Activated CD8-positive, alpha-beta memory T cell treated with anti-CD3 and anti-CD28 coated beads, Interleukin-2, amount 50 U/mL, for 1 hour (primary cell): ENCODE measurements around the gene WDR70.

Experiments used
- DNase-seq: peaks from one replicate; pipeline ENCODE4 v3.0.0-alpha.2; 2020; ENCODE audit errors: extremely low read depth

Gene WDR70

DNA sequence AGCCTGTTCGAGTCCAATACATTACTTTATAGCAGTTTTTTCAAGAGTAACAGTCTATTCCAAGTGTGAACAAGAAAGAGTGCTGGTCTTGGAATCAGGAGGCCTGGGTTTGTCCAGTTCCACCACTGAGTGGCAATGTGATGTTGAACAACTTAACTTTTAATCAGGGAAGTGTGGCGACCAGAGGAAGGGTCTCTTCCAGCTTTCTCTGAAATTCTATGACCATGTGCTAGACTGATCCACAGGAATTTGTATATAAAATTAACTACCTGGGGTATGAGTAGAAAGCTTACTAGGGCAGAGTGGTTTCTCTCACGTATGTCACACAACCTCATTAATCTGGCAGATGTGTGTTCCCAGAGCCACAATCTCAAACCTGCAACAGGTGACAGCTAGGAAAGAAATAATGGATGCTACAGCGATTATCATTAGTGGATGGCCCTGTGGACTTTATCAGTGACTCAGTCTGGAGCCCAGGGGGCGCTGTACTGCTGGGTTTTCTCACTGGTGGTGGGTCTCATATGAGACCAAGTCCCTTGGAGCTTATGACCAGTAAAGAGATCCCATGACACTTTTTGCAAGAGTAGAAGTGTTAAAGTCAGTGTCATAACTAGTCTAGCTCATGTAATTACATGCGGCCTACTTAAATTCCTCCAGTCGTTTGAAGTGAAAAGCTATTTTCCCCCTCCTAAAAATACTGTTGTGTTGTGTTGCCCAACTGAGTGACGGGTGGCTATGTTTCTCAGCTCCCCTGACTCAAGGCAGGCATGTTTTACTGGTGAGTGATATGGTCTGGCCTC, 344.2 kb downstream of the WDR70 start:
- no peak for DNase-seq

DNA sequence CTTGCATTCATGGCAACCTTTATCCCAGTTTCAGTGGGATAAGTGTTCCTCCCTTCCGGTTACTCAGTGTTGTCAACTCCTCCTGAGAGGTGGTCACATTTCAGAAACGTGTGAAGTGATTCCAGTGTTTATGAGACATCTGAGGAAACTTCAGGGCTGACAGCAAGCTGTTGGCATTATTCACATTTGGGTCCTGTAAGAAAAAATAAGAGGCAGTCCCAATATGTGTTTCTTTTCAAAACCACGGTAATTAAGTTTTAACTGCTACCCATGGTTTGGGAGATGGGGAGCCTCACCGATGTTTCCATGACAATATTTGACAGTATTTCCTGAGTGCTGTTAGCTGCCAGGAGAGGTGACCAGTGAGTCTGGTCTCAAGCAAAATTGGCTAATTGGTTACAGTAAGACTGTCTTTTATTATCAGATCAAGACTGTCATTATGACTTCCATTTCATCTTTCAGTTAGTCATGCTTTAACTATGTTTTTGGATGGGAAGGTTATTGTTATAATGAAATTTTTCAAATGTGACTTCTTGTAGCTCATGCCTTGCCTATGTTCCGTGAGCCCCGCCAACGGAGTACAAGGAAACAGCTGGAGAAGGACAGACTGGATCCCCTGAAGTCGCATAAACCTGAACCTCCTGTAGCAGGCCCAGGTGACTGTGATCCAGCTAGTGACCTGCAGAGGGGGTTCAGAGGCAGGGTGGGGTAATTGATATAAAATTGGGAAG, 345.4 kb downstream of the WDR70 start:
- no peak for DNase-seq

DNA sequence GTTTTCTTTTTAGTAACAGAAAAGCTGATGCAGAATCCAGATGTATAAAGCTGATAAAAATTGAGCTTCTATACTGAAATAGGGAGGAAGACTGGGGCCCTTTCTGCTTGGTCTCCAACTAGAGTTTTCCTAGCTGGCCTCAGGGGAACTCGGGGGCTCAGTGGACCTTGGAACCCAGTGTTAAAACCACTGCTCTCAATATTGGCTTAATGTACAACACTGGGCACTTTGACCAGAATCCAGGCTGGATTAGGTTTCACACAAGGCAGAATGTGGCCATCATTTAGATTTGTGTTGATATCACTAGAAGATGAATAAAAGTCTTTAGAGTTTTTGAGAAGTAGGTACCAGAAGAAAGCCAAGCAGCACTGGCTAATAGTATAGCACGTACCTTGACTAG, 346.1 kb downstream of the WDR70 start:
- DNase-seq = no peak

DNA sequence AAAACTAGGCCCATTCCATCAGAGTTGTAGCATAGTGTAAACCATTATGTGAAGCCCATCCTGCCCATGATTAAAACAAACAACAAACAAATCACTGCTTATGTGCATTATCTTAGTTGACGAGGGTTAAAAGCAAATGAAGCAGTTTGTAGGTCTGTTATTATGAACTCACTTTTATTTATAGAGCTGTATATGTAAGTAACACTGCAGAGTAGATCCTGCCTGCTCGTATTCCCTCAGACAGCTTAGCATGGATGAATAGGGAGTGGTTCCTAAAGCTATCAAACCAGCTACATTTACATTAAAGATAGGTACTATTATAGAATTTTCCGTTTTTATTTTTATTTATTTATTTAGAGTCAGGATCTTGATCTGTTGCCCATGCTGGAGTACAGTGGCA, 348.1 kb downstream of the WDR70 start:
- DNase-seq = no peak

DNA sequence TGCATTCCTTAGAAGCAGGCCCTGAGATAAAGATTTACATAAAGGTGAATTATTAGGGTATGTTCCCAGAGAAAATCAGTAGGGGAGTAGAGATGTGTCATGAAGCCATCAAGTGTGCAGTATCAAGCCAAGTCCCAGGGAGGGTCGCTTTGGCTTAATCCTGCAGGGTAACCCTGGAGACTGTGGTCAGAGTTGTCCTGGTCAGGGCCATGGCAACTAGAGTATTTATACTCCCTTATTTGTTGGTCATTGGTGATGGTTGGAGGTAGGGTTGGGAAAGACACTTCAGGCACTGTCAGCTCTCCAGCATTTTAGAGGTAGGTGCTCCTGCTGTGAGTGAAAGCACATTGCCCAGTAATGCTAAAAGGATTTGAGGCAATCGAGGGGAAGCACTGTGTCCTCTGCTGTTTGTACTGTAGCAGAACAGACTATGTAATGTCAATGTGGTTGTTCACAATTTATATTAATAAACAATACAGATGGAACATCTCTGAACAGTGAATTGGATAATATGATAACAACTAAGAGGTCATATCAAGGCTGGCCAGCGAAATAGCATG, 351.9 kb downstream of the WDR70 start:
- no peak for DNase-seq

DNA sequence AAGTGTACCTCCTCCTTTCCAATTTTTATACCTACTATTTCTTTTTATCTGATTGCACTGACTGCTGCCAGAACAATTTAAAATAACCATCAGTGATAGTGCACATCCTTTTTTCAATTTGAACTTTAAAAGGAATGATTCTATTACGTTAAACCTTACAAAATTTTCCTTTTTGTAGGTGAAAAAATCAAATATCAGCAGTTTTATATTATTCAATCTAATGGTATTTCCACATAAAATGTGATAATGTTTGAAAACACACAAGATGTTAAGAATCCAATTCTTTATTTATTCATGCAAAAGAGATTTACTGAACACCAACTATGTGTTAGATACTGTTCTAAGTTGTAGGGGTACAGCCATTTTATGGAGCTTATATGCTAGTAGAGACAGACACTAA, 355.0 kb downstream of the WDR70 start:
- no peak for DNase-seq

DNA sequence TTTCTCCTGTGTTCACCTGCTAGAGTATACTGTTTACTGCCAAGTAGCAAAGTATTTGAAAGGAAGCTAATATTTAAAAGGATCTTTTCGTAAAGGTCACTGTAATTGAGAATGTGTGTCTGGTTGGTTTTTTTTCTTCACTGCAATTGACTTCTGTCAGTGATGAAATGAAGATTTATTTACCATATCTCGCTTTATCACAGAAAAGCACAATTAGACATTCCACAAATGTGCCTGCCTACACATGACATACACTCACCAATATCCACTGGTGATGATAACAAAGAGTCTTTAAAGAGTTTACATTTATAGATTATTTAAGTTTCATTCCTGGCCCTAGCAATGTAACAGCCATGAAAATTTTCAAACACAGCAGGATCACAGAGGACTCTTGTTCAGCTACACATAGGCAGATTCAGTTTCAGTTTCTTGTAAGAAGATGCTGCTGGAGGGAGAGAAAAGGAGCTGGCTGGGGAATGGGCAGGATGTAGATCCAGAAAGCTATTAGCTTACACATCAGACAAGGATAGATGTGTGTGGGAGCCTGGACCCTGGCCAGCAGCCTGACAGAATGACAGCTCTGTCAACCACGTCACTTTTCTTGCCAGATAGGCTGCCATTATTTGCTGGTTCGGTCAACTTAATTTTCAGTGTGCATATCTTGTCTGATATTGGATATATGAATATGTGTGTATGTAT, 356.7 kb downstream of the WDR70 start:
- DNase-seq = no peak

DNA sequence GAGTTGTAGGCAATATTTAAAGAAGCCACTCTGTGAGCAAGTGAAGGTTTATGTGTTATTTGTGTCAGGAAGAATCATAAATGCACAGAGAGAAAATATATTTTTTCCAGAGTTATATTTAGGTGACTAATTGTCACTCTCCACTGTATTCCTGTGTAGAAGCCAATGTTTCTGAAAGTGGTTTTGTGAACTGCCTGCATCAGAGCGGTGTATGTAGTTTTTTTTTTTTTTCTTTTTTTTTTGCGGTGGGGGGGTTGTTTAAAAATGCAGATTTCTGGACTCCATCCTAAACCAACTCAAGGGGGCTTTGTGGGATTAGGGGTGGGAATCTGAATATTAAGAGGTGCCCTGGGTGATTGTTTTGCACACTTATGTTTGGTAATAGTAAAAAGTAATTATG, 357.3 kb downstream of the WDR70 start:
- DNase-seq = no peak

DNA sequence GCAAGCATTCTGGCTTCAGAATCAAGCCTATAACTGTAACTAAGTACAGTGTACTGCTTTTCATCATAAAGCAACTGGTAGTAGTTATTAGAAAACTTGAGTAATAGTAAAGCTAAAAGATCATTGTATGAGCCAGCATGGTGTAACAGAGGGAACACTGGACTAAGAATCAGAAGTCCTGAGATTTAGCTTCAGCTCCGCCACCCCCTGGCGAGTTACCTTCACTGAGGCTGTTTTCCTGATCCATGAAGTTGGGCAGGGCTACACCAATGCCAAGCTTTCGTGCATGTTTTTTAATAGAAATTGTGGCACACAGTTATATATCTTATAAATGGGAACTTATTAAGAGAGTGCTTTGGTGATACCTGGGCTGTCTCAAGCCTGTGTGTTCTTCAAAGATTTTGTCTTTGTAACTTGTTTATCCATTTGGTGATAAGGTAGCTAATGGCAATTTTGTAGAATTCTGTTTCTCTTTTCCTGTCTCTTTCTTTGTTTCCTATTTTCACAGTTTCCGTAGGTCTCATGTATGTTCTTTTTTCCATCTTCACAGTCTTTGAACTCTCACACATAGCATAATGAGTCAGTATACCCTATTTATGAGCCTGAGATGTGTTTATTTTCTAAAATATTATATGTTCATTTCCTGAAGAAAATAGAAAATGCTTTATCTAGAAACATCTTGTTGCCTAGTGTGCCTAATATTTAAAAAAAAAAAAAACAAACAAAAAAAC, 358.4 kb downstream of the WDR70 start:
- no peak for DNase-seq

DNA sequence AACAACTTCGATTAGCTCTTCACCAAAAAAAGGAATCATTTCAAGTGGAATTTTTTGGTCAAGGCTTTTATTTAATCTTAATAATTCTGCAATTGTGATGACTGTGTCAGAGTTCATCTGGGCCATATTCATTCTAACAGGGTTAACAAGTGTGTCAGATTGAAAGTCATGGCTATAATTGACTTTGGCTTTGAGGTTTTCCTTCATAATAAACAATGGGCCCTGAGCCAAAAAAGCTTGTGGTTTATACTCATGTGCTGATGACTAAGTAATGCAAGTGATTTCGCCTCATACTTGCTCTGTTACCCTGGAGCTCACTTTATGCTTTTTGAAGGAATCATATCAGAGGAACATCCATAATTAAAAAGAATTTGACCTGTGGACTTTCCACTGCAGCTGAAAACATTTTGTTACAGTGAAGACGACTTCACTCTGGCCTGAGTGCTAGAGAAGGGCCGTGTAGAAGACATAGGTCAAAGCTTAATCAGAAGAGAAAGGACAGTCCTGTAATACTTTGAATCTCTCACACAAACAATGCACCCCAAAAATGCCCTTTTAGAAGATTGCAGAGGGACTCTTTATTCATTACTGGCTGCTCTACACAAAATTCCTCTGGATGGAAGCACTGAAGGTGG, 359.1 kb downstream of the WDR70 start:
- no peak for DNase-seq

DNA sequence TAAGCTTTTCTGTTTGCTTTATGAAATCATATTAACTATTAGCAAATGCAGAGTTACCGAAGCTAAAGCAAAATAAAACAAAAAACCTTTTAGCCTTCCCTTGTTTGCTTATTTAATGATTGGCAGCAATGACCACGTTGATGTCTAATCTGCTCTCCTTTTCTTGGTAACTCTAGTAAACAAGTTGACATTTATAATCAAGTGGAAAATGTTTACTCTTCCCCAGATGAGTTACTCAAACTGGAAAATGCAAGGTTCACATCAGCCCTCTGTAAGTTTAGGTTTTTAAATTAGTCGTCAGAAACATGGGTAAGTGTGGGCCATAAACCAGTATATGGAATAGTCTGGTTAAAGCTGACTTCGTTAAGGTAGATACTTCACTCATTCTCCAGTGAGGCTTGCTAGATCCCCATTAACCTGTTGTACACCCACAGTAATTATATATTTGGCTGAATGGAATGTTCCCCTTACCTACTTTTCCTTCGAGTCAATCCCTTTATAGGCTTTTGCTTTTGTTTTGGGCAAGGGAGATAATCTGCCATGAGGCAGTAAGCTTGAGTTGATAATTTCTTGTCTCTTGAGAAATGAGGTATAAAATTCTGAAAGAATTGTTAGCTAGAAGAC, 359.9 kb downstream of the WDR70 start:
- DNase-seq = no peak

DNA sequence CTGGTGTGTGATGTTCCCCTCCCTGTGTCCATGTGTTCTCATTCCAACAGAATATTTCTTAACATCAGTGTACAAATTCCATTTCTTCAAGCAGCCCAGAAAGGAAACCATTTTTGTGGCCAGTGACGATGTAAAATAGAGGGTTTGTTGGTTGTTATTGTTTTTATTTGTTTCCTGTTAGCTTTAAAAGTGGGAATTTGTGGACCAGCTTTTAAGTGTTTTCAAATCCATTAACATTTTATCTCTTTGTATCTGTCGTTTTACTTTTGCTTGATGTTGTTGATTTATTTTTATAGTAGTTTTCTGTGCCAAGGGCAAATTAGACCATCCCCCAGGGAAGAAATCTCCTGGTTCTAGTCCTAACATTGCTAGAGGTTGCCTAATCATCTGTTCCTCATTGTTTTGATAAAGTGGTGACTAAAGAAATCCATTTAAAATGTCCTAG, 360.7 kb downstream of the WDR70 start:
- no peak for DNase-seq

DNA sequence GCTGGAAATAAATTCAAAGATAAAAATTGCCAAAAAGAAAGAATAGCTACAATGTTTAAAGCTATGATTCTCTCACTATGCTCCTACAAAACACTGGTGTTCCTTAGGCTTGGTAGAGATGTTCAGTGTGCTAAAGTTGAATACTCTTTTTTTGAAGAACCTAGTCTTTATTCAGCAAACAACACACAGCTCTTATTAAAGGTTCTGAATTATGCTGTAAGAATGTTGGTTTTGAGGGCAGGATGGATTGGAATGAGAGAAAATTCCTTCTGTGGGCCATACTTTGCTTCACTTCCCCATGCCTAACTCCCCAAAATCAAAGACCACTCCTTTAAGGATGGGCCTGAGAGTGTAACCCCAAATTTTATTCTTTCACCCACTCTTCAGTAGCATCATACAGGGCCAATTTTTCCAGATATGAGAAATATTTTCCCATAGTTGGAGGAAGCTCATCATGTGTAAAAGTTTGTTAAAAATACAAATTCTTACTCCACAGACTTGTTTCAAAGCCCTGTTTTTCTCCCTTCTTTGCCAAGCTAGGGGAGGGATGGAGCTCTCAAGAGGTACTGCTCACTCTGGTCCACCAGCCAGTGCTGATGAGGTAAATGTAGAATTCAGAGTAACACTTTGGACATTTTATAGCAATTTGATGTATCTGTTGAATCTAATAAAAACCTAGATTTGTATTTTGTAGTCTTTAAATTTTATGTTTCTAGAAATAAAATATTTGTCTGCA, 361.4 kb downstream of the WDR70 start:
- DNase-seq = no peak

DNA sequence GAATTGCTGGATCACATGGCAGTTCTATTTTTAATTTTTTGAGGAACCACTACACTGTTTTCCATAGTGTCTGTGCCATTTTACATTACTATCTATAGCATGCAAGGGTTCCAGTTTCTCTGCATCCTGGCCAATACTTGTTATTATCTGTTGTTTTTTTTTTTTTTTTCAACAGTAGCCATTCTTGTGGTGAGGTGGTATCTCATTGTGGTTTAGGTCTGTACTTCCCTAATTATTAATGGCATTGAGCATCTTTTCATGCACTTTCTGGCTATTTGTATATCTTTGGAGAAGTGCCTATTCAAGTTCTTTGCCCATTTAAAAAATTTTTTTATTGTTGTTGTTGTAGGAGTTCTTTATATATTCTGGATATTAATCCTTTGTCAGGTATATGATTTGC, 363.0 kb downstream of the WDR70 start:
- no peak for DNase-seq

DNA sequence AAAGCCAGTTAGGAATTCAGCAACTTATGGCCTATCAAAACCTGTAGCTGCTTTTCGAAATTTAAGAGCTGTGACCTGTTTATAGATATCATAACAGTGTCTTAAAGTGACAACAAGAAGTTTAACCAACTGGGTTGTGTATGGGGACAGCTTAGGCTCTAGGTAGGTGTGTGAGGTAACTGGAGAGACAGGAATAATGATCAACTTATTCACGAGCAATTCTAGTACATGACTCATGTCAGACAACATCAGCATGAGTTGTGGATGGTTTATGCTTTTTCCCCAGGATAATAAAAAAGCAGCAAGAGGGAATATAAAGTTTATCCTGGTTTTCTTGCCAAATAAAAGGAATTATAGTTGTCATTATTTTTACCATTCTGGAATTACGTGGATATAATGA, 372.1 kb downstream of the WDR70 start:
- DNase-seq = no peak

DNA sequence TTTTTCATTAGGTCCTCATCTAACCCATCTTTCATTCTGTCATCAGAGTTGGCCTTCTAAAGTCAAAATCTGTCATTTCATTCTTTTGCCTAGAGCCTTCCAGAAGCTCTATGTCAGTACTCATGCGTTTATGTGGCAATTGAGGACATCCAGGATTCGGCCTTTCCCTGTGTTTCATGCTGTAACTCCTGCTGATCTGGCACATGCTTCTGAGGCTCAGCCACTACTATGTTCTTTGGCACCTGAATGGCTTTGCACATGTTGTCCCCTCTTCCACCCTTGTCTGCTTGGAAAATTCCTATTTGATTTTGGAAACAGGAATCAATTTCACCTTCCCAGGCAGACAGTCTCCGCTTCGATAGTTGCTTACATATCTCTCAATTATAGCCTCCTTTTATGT, 375.9 kb downstream of the WDR70 start:
- no peak for DNase-seq

DNA sequence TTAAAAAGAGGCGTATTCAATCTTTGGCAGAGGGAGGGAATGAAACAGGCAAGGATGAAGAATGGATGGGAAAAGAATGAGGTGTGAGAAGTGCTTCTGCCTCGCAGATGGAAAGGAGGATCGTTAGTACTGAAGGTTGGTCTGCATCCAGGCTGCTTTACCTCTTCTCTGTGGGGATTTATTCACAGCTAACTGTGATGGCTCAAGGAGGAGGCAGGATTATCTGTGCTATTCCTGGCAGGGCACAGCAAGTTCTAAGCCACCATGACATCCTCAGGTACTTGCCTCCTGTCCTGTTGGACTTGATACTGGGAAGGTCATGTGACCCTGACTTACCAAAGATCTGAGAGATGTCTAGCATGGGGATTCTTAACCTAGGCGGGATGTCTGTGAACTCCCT, 376.5 kb downstream of the WDR70 start:
- no peak for DNase-seq

DNA sequence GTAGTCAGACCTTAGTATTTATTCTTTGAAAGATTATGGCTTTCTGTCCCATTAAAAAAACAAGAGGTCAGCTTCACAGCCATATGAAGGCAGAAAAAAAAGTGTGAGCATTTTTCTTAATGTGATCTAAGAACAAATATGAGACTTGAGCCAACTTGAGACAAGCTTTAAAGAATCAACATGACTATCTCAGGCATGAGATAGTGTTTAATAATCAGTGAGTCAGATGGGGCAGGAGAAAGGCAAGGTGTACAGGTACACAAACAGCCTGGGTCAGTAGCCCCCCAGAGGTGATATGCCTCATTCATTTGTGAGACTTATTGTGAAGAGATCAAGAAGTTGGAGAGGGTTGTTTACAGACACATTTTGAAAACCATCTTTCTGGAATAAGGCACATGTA, 377.1 kb downstream of the WDR70 start:
- DNase-seq = no peak

DNA sequence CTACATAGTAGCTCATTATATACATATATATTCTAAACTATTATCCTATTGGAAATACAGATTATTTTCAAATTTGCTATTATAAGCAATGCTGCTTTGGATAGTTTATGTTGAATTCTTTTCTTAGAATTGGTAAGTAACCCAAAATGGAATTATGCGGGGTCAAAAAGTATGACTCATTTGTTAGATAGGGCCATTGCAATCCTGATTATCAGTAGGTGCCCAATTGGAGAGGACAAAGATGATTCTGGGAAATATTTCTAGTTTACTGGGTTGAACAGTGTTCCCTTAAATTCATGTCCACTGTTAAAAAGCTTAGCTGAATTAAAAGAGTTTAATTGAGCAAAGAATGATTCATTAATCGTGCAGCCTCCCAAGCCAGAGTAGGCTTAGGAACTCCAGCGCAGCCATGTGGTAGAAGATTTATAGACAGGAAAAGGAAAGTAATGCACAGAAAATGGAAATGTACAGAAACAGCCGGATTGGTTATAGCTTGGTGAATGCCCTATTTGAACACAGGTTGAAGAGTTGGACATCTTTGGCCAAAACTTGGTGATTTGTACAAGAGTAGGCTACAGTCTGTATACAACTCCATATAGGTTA, 379.0 kb downstream of the WDR70 start:
- no peak for DNase-seq

DNA sequence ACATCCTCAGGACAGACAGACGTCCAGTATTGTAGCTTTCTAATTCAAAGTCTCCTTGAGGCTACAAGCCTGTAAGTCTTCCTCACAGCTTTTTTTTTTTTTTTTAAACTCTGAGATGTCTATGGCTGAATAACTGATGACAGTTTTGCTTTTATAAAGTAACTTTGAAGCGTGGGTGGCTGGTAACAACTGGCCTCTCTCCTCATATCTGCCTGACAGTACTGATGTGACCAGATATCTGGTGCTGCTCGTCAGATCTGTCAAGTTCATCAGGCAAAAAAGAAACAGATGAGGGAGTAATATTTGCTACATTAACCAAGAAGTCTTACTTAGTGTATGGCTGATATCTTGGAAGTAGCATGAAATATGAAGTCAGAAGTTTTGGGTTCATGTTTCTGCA, 388.1 kb downstream of the WDR70 start:
- DNase-seq = no peak
